ENCODE results near the gene TMEM120A.

- no peak for TF ChIP-seq CTCF (conservative IDR thresholded peaks at IDR 0.05; ENCODE audit: low read length)
- no peak for TF ChIP-seq EZH2phosphoT487 (IDR thresholded peaks at IDR 0.05; ENCODE audit: borderline replicate concordance, low read depth, low read length)
Measured at GRCh38 chr7:76037310-76037709, 42.9 kb upstream of the TMEM120A start.

Measured in OCI-LY7 (cell line).